ENCODE measurements around the gene PYGB.

PYGB gene

GRCh38 chr20:25341716-25342680, 94.1 kb downstream of the PYGB start:
- no peak for DNase-seq

GRCh38 chr20:25344634-25345033, 96.7 kb downstream of the PYGB start:
- DNase-seq, result no peak

GRCh38 chr20:25345721-25346120, 97.8 kb downstream of the PYGB start:
- DNase-seq, result no peak

GRCh38 chr20:25346349-25346748, 98.5 kb downstream of the PYGB start:
- no peak for DNase-seq

All from amniotic stem cell (primary cell).